CD4-positive, alpha-beta T cell treated with Interleukin-21 for 1 hour (primary cell): ENCODE data around the gene AKNA.

Experiments
- DNase-seq: peaks from one replicate; pipeline ENCODE4 v3.0.0-alpha.2; 2020

Gene AKNA

DNA sequence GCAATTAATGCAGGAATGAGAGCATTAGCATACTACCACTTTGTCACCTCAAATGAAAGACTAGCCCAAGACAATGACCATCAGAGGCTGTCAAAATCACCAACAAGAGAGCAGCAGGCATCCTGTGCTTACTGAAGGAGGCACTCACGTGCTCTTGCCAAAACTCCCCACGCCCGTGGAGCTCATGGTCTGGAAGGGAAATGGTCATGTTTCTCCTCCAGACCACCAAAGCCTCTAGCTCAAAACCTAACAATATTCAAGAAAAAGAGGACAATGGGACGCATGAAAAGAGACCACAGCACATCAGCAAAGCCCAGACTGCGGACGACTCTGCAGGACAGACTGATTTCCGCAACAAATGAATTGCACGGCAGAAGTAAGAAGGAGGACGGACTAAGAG is 12.8 kb downstream of the AKNA start:
- DNase-seq = no peak

DNA sequence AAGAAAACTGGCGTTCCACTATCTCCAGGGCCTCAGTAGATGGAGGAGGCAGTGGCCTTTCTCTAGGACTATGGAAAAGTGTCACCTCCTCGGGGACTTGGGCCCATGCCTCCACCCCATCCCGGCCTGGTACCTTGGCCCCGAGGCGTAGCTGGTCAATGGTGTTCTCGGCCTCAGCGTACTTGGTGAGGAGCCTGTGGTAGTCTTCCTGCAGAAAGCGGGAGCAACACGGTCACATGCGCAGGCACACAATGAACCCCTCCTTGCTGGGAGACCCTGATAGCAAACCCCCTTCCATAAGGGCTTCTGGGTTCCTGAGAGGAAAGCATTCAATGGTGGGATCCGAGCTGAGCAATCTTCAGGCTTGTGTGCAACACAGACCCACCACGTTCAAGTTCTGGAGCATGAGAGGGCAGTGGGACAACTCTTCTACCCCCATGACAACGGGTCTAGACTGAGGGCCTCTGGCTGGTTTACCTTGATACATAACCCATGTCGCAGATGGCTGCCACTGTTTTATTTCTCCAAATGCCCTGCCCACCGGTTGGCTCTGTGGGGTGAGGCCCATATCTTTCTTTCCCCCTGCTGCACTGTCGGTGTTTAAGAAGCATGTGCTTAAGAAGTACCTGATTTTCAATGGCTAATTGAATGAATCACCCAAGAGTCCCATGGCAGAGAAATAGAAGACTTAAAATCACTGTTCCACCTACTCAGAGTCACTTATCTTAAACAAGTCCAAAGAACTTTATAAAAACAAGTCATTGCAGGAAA is 13.6 kb downstream of the AKNA start:
- no peak for DNase-seq

DNA sequence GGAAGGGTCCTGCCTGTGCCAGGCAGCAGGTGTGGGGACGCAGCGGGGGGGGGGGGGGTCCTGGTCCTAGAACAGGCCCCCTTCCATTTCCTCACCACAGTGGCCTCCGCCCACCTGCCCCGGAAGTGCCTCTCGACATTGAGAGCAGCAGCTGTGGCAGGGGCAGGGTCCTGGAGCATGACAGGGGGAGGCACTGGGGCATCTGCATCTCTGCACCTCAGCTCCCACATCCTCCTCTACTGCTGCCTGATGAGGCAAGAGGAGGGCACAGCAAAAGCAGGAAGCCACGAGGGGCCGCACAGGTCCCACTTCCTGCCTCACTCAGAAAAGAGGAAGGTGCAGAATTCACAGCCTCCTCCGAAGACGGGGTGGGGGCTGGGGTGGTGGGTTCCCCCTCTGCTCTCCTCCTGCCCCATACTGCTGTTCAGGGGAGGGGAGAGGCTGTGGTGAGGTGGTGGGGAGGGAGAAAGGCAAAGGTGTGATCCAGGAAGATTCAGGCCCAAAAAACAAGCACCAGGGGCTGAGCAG is 14.8 kb downstream of the AKNA start:
- peak; percentile 89 for DNase-seq

DNA sequence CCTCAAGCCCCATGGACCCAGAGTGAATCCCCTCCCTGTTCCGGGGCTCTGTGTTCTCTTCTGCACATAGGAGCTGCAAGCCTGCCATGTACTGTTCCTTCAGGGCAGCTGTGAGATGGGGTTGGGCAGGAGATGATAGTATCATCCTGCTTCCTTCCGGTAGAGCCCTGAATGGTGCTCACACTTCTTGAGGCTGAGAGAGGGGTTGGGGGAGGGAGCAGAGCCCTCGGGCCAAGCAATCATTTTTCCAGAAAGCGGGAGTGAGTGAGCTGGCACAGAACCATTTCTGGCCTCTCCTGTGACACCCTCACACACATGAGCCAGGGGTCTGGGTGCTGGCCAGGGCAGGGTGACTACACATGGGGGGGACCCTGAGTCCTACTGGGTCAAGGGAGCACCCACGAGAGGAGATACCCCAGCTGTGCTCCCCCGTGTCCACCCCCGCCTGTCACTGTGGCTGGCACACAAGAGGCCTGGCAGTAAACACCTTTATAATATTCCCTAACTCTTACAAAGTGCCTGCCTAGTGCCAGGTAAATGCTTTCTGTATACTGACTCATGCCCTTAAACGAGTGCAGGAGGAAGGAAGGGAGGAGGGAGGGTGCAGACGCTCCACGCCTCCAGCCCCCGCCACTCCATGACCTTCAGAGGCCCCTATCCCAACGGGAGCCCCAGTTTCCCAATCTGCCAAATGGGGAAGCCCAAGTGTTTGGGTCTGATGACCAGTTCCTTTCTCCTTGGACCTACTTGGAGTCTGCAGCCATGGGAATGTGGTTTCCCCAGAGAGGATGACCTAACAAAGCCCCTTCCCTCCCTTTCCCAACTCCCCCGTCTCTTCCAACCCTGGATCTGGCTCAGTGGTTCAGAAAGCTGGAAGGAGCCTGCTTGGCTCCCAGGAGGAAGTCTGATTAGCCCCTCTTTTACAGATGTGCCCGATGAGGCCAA is 15.5 kb downstream of the AKNA start:
- DNase-seq = peak; percentile 72

DNA sequence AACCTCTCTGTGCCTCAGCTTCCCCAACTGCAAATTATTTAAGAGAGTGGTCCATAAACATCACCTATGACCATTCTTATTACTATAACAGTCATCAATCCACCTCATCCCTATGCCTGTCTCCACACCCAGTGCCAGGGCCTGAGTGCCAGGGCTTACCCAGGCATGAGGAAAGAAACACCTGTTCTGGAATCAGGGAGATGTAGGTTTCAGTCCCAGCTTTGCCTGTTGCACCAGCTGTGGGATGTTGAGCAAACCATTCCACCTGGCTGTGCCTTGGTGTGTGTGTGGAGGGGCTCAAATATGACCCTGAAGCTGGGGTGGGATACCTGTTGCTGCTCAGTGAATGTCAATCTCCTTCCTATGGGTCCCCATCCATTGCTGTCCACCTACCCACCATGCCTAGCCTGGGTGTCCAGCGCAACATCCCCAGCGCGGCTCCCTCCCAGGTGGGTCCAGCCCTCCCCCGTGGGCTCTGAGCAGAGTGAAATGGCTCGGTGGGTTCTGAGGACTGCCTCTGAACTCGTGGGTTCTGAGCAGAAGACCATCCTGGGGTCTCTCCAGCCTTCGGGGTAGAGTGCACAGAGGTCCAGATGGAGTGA is 16.3 kb downstream of the AKNA start:
- no peak for DNase-seq

DNA sequence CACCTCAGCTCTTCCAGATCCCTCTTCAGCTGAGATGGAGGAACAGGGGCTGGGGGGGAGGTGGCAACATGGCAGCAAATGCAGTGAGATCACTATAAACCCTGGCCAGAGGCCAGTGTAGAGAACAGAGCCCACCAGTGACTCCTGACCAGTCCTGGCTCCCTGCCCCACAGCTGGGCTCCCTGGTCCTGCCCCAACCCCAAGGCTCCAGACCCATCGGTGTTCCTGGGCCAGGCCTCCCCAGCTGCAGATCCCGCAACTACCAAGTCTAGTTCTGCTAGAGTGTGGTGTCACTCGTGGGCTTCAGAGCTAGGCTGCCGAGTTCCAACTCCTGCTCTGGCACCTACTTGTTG is 16.8 kb downstream of the AKNA start:
- no peak for DNase-seq

DNA sequence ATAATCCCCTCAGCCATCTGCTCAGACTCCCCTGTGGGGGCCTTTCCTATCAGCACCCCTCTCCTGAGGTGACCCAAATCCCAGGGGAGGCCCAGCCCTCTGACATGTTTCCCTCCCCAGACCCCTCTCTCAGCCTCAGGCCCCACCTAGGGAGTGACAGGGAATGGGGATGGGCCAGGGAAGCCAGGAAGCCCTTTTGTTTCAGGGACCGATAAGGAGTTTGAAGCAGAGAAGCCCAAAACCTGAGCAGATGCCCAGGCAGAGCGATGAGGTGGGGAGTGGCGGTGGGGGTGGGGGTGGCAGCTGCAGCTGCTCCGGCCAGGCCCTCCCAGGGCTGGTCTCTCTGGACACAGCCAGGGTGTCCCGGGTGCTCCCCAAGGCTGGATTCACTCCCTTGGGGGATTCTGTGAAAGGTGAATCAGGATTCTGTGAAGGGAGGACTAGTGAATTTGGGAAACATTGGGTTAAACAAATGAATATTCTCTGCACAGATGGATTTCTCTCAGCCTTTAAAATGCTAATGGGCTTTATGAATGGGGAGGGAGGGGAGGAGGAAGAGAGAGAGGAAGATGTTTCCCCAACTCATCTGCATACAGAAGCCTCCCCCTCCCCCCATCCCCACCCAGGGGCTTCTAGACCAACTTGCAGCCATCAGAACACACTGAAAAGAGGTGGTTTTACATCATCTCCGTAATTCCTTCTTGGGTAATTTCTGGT is 17.4 kb downstream of the AKNA start:
- no peak for DNase-seq

DNA sequence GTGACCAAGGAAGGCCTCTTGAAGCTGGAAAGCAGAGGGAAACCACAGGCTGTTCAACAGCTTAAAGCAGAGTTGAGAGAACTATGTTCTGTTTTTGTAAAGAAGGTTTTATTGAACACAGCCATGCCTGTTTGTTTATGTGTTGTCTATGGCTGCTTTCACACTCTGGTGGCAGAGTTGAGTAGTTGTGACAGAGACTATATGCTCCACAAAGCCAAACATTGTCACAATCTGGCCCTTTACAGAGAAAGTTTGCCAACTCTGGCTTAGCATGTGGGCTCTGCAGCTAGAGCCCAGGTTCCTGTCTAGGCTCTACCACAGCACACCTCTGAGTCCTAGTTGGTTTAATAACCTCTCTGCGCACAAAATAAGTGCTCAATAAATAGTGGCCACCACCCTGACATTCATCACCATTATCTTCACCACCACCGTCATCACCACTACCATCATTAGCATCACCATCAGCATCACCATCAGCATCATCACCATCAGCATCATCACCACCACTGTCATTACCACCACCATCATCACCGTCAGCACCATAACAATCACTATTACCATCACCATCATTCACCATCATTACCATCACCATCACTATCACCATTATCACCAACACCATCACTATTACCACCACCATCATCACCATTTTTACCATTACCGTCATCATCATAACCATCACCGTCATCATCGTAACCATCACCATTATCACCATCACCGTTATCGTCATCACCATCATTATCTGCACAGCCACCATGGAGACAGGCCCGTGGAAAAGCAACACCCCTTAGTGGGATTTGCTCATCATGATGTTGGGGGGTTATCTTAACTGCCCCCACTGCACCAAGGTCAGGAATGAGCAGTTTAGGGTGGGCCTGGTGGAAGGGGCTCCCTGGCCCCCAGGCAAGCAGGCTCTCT is 18.3 kb downstream of the AKNA start:
- peak; percentile 55 for DNase-seq

DNA sequence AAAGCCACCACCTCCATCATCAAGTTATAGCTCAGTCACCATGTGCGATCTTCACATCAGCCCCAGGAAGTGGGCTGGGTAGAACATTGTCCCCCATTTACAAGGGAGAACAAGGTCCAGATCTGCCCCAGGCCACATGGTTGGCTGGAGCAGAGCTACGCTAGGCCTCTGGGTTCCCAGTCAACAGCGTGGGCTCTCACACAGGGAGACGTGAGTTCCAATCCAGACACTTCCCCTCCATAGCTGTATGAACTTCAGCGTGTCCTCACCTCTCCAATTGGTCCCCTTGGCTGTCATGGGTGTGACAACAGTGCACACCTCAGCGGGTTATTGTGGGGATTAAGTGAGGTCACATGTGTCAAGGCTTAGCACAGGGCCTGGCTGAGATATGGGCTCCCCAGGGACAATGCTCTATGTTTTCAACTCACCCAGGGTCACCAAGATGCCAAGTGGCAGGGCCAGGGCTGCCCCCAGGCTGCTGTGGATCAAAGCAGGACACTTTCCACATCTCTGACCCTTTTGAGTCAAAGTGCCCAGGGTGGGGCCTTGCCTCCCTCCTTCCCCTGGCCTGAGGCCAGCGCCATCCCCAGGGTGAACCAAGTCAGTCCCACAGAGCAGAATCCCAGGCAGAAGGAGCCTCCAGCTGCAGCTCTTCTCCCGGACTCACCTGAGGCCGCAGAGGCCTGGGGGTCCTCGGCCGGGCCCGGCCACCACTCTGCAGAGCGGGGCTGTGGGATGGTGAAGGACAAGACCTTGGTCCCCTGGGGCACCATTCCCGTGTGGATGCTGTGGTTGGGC is 19.8 kb downstream of the AKNA start:
- DNase-seq = no peak

DNA sequence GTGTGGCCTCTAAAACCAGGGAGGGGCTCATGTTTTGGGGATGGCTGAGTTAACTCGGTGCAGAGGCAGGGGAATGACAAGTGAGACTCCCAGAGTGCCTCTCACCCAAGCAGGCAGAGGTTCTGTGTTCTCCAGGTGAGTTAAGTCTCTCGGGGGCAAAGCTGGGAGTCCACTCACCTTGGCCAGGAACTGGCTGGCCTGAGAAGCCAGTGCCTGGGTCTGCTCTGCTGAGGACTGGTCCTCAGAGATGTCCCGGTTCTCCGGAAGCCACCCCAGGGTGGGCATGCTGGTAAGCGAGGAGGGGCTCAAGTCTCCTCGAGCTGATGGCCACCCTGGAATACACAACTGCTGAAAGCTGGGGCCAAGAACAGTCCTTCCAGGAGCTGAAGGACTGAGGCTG is 20.4 kb downstream of the AKNA start:
- DNase-seq = no peak

DNA sequence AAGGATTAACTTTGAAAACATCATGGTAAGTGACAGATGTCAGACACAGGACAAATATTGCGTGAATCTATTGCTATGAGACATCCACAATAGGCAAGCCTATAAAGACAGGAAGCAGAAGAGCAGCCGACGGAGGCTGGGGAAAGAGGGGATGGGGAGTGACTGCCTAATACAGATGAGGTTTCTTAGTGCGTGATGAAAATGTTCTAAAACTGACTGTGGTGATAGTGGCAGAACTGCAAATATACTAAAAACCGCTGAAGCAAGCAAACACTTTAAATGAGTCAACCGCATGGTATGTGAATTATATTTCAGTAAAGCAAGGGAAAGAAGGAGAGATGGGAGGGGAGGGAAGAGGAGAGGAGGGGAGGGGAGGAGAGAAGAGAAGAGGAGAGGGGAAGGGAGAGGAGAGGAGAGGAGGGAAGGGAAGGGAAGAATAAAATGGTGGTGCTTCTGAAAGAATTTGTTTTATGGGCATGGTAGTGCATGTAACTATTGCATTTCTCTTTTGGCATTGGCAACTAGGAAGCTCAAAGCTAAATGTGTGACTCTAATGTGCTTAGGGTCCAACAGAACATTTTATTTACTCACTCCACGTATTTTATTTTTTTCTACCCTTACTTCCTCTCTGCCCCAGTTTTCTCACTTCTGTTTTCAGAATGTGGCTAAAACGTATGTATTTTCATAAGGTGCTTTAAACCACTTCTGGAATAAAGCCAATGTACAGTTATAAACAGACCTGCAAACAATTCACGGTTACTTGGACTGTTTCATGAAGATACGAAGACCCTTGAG is 21.3 kb downstream of the AKNA start:
- DNase-seq = peak; percentile 51

DNA sequence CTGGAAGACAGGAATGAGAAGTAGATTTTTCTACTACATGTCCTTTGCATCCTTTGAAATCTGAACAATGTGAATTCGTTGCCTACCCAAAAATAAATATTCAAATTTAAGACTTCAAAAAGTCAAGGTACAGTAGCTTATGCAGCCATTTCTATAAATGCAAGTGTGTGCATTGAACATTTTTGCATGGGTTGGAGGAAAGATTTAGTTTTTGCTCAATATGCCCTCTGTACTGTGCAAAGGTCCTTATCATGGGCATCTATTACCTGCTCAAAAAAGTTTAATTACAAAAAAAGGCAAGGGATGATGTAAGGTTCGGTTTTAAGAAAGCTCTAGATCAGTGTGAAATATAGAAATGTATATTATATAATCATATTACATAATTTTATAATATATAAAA is 22.6 kb downstream of the AKNA start:
- DNase-seq = no peak

DNA sequence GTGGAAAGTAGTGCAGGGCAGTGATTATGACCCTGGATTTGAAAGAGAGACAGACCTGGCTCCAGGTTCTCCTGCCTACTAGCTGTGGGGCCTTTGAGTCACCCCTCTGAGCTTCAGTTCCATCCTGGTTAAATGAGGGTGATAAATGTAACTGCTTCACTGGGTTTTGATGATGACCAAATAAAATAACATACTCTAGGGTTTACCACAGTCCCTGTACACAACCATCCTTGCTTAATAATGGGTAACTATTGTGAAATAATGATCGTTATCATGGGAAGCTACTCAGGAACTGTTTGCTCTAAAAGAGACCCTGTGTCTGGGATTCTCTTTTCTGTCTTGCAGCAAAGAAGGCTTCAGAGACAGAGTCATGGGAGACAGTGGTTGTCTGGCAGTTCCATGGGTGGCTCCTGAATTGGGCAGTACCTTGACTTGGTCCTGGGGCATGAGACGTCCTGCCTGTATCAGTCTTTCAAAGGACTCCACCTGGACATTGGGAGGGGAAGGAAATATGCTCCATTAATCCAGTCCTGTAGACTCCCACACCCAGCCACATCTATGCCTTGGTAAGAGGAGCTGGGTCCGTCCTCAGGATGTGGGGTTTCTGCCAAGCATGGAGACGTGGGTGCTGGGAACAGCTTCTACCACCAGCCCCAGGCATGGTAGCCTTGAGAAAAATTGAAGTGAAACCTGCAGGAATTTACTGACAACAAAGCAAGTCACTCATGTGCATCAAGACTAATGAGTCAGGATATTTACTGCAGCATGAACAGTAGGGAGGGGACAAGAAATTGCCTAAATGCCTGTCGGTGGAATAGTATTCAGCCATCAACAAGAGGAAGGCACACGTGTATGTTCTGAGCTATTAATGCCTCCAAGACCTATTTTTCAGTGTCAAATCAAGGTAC is 23.4 kb downstream of the AKNA start:
- no peak for DNase-seq

DNA sequence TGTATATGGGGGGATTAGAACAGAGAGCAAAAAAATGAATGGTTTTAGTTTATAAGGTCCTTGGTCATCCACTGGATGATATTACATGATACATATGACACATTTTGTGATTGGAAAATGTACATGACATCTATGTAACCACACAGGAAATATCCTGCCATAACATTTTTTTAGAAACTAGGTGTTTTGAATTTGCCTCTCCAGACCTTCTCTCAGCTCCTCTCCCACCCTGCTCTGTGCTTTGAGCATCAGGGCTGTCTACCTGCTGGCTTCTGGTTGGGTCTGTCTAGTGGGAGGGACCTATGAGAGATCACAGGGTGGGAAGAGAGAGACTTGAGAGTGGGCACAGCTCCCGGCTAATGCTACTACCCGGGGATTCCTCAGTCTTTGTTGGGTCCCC is 24.4 kb downstream of the AKNA start:
- no peak for DNase-seq

DNA sequence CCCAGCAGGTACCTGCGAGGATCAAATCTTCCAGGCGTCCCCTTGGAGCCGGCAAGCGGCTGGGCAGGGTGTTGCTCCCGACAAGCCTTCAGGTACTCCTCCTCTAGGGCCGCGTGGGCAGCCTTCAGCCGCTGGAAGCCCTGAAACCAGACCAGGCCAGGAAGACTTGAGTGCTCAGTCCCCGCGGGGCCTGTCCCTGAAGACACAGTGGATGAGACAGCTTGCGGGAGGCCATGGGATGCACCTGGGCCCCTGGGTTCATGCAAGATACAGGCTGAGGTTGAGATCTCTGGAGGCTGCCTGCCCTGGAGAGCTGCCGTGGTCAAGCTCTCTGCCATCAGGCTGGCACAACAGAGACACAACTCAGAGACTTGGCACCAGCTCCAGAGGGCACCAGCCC is 25.4 kb downstream of the AKNA start:
- no peak for DNase-seq

DNA sequence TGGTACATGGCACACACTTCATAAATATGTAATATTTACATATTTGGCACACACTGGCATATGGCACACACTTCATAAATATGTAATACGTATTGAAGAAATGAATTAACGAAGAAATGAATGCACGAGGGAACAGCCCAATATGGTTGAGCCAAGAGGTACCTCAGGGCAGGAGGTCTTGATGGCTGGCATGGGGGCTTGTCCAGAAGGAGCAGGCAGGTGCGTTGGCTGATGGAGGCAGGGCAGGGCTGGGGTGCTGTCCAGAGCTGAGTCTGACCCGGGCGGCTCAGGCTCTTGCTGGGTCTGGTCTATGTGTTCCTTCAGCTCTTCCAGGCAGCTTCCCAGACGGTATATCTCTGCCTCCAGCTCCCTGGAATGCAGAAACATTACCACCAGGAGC is 26.2 kb downstream of the AKNA start:
- DNase-seq = no peak

DNA sequence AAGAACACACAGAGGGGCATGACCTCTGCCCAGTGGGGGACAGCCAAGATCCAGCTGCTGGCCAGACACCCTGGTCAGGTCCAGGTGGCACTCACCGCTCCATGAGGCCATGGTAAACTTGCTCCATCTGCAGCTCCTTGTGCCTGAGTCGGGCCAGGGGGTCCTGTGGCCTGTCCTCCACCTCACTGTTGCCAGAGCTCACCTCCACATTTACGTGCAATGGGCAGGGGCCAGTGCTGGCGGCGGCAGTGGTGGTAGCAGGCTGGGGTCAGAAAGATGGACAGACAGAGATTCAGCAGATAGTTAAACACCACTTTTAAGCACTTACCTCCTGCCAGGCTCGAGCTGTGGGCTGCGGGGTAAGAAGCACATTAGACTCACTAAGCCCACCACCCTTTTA is 28.0 kb downstream of the AKNA start:
- no peak for DNase-seq

DNA sequence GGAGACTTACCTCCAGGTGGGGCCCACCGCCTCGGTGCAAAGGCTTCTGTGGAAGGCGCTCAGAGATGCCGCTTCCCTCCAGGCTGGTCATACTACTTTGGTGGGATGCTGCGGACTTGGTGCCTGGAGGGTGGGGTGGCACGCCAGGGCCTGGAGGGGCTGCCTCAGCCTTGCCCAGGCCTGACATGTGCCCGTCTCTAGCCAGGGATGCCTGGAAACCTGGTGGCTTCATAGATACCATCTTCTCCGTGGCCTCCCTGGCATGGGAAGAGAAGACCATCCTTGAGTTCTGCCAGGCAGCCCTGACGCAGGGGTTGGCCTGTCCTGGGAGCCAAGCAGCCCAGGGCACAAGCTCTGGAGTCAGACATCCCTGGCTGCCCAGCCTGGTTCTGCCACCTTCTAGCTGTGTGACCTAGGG is 29.9 kb downstream of the AKNA start:
- DNase-seq = no peak

DNA sequence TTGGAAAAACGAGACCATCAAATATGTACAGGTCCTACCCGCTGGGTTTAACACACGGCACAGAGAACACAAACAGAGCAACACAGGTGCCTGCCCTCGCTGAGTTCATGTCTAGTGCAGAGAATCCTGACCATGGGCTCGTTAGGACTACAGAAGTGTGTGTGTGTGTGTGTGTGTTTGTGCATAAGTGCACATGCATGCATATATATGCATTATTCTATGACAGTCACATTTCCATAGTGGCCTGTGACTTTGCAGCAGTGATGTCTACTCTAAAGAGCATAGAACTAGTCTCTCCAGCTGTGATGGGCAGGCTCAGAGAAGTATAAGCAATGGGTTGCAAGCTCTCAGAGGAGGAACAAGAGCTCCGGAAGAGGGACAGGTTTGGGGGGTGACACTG is 30.4 kb downstream of the AKNA start:
- no peak for DNase-seq
